ENCODE results near the gene TSSK3. TPM values are rescaled to one million over a fixed set of nuclear protein-coding genes. Genes with fewer than 3 reads are reported as not detected.
"Not testable (repeated sequence)": the region's sequence is repeated elsewhere in the genome, so short reads cannot be mapped to it uniquely, and the experiment has no call there.

Gene TSSK3
- total RNA-seq, 2 donors from 2014 or later: 1.8 to 12.2 TPM

DNA sequence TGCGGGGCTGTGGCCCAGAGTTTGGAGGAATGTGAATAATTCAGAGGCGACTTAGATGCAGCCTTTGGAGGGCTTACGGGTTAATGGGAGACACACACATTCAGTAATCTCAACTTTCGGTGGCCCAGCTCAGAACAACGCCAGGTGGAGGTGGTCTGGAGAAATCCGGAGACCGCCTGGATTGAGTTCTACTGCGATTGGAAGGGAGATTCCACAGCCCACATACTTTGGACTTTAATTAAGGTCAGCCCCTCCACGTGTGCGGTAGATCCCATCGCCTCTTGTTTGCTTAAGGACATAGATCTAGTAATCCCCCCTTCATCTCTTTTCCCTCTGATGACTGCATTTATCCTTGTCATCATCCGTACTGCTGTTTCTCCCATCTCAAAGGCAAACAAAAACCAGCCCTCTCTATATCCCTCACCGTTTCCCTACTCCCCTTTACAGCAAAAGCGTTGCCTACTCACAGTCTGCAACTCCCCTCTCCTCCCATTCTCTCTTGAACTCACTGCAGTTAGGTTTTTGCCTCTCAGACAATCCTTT, 32.6 kb downstream of the TSSK3 start:
- no peak for TF ChIP-seq POLR2A (IDR thresholded peaks at IDR 0.05)
- TF ChIP-seq, protein P1, sequence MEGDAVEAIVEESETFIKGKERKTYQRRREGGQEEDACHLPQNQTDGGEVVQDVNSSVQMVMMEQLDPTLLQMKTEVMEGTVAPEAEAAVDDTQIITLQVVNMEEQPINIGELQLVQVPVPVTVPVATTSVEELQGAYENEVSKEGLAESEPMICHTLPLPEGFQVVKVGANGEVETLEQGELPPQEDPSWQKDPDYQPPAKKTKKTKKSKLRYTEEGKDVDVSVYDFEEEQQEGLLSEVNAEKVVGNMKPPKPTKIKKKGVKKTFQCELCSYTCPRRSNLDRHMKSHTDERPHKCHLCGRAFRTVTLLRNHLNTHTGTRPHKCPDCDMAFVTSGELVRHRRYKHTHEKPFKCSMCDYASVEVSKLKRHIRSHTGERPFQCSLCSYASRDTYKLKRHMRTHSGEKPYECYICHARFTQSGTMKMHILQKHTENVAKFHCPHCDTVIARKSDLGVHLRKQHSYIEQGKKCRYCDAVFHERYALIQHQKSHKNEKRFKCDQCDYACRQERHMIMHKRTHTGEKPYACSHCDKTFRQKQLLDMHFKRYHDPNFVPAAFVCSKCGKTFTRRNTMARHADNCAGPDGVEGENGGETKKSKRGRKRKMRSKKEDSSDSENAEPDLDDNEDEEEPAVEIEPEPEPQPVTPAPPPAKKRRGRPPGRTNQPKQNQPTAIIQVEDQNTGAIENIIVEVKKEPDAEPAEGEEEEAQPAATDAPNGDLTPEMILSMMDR (IDR thresholded peaks at IDR 0.05): no peak
- DNase-seq (no peak), ATAC-seq (peak; percentile 4)
- Histone ChIP-seq H3K4me1 (peaks cover 29% of the 10 kb centered on the region), H3K27ac (peak overlapping the region; percentile 90 to 97 (median 91)), H3K36me3 (replicated peaks in 1 of 2; ENCODE audit: insufficient read depth in 1 of 2, low read depth in 2 of 2) (peaks cover 0 to 4% of the 10 kb centered on the region in 2 donors), H3K4me3 (peak overlapping the region; percentile 33 to 67), H3K9me3 (no peaks in the 10 kb centered on the region), H3K27me3 (no peaks in the 10 kb centered on the region)
- intact Hi-C loops (cut with DNase I): no loop called here
- WGBS, 2 donors: 2% methylated on average over 12 to 14 of the region's 14 CpGs

DNA sequence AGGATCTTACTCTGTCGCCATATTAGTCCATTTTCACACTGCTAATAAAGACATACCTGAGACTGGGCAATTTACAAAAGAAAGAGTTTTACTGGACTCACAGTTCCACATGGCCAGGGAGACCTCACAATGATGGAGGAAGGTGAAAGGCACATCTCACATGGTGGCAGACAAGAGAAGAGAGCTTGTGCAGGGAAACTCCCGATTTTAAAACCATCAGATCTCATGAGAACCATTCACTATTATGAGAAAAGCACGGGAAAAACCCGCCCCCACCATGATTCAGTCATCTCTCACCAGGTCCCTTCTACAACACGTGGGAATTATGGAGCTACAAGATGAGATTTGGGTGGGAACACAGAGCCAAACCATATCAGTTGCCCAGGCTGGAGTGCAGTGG, 34.2 kb downstream of the TSSK3 start:
- H3K27ac ChIP-seq; intact Hi-C loops (cut with DNase I): not testable (repeated sequence)
- peaks cover 31% of the 10 kb centered on the region for H3K4me1 ChIP-seq

DNA sequence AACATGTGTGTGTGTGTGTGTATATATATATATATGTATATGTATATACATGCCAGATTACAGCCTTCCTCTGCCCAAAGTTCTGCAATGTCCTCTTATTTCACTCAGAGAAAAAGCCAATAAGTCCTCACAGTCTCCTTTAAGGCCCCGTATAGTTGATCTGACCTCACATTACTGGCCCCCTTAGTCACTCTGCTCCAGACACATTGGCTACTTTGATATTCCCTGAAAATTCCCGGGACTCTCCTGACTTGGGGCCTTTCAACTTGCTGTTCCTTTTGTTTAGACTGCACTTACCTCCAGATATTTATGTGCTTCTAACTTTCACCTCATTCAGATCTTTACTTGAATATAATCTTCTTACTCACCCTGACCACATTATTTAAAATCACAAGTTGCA, 36.1 kb downstream of the TSSK3 start:
- Histone ChIP-seq H3K4me3 (no peak overlapping the region), H3K27me3 (no peaks in the 10 kb centered on the region), H3K9me3 (no peaks in the 10 kb centered on the region), H3K36me3 (replicated peaks in 1 of 2; ENCODE audit: insufficient read depth in 1 of 2, low read depth in 2 of 2) (no peaks in the 10 kb centered on the region), H3K4me1 (peaks cover 12% of the 10 kb centered on the region), H3K27ac (no peak overlapping the region)
- intact Hi-C loops (cut with DNase I): no loop called here
- DNase-seq: no peak
- TF ChIP-seq, protein P1 (IDR thresholded peaks at IDR 0.05): no peak
- no peak for ATAC-seq
- 50 to 65% methylated on average over 2 of the region's 2 CpGs for WGBS, 2 donors

More for the DNA sequence above, 34.2 kb downstream of the TSSK3 start:
- DNase-seq; H3K9me3 ChIP-seq; H3K4me3 ChIP-seq; H3K36me3 ChIP-seq (replicated peaks in 1 of 2; ENCODE audit: insufficient read depth in 1 of 2, low read depth in 2 of 2); ATAC-seq; H3K27me3 ChIP-seq: not testable (repeated sequence)
- WGBS, 2 donors: 85 to 88% methylated on average over 5 of the region's 5 CpGs

DNA sequence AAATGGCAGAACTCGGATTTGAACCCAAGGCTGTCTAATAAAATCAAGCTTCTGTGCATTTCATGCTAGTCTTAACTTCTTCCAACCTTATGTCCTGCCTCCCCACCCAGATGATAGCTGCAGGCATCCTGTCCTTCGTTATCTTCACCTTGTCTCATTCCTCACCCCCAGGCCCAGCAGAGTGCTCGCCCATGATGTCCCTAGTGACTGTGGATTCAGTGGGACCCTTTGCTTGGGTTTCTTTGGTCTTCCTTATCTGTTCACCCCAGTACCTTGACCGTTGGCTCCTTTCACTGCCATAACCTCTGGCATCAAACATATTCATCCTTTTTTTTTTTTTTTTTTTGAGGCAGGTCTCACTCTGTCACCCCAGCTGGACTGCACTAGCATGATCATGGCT, 37.5 kb downstream of the TSSK3 start:
- Histone ChIP-seq H3K4me3 (no peak overlapping the region), H3K27ac (no peak overlapping the region), H3K27me3 (no peaks in the 10 kb centered on the region), H3K9me3 (no peaks in the 10 kb centered on the region), H3K4me1 (peaks cover 9% of the 10 kb centered on the region), H3K36me3 (replicated peaks in 1 of 2; ENCODE audit: insufficient read depth in 1 of 2, low read depth in 2 of 2) (no peaks in the 10 kb centered on the region)
- 51 to 60% methylated on average over 4 of the region's 4 CpGs for WGBS, 2 donors
- intact Hi-C loops (cut with DNase I): no loop called here
- TF ChIP-seq POLR2A (IDR thresholded peaks at IDR 0.05): no peak
- TF ChIP-seq, protein P1 (IDR thresholded peaks at IDR 0.05): no peak
- ATAC-seq (no peak), DNase-seq (no peak)

DNA sequence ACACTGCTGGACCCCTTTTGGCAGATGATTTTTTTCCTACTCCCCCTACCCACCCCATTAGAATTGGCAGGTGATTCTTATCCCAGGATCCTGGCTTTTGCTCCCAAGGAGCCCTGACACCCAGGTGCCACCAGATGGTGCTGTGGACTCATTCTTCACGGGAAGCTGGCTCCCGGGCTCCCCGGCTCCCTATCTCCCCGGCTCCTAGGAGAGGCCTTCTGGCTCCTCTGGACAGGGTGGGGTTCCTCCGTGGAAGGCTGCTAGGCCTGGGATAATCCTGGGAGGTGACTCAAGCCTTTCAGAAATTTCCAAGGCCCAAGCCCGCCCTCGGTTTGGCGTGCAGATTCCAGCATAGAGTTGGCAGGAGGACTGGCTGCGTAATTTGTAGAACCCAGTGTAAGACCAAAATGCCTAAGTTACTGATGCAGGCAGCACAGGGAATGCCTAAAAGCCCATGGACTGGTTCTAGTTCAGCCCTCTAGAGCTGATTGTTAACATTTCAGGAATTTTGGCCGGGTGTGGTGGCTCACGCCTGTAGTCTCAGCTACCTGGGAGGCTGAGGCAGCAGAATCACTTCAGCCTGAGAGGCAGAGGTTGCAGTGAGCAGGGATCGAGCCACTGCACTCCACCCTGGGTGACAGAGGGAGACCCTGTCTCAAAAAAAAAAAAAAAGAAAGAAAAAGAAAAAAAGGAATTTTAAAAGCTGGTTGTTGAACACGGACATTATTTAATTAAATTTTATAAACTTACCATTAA, 38.7 kb downstream of the TSSK3 start:
- H3K36me3 ChIP-seq (replicated peaks in 1 of 2; ENCODE audit: insufficient read depth in 1 of 2, low read depth in 2 of 2): no peaks in the 10 kb centered on the region
- intact Hi-C loops (cut with DNase I): no loop called here
- 33 to 48% methylated on average over 12 to 13 of the region's 13 CpGs for WGBS, 2 donors
- no peak for TF ChIP-seq POLR2A (IDR thresholded peaks at IDR 0.05)
- TF ChIP-seq, protein P1 (IDR thresholded peaks at IDR 0.05): peak; percentile 67 to 90 (median 84)
- H3K4me1 ChIP-seq: peaks cover 5% of the 10 kb centered on the region
- DNase-seq: peak; percentile 85 to 90 (median 86)
- H3K27me3 ChIP-seq: no peaks in the 10 kb centered on the region
- ATAC-seq: peak; percentile 96
- H3K9me3 ChIP-seq: no peaks in the 10 kb centered on the region
- H3K4me3 ChIP-seq: no peak overlapping the region
- H3K27ac ChIP-seq: no peak overlapping the region
